PFSK-1 (cell line): ENCODE measurements around the gene PEX26.

Source experiments
- POLR2AphosphoS5 ChIP-seq: IDR thresholded peaks from 2 replicates; pipeline ENCODE4 v1.6.1; 2012; ENCODE audit warnings: low read depth, mild to moderate bottlenecking, control low read depth, low read length, moderate library complexity
- SIN3A ChIP-seq: IDR thresholded peaks from 2 replicates; pipeline ENCODE4 v1.6.1; 2012; ENCODE audit warnings: mild to moderate bottlenecking, low read length, moderate library complexity, borderline replicate concordance; ENCODE audit not compliant: insufficient read depth
- TF ChIP-seq, protein P1 (sequence below), 2 experiments: IDR thresholded peaks; 2 replicates each; pipeline versions ENCODE4 v1.6.1 to v1.8.0; 2011 to 2012; ENCODE audit warnings: low read depth in 2 of 2, low read length in 2 of 2, control low read depth in 1 of 2, inconsistent platforms in 1 of 2, mild to moderate bottlenecking in 1 of 2, moderate library complexity in 1 of 2; ENCODE audit not compliant: insufficient read depth in 1 of 2

DNA sequence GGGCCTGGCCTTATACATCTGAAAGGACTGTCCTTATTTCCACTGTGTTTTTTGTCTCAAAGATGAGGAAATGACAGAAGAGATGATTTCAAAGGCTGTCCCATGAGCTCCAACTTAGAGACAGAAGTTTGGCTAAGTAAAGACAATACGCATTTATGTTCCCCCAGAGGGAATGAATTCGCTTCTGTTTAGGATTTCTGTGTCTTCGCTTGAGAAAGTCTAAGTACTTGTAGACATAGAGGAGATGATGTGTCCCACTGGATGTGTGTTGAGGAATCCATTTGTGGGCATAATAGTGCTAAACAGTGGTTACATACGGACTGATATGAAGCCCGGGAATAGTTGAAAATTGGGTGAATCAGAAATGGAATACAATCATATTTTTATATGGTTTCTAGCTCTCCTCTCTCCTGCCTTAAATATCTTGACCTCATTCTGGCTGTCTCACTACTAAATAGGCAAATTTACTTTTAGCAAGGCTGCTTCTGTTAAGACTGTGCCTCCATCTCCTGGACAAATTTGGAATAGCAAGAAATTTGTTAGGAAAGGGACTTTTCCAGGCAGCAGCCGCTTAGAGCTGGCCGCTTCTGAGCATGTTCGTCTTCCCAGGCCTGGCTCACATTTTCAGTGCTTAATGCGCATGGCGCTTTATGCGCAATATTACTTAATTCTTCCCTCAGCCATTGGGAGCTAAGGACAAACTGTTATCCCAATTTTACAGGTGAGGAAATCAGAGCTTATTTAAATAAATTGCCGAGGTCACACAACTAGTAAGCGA, 1.9 kb upstream of the PEX26 start:
- TF ChIP-seq POLR2AphosphoS5 (no peak), SIN3A (no peak)
- TF ChIP-seq, protein P1, sequence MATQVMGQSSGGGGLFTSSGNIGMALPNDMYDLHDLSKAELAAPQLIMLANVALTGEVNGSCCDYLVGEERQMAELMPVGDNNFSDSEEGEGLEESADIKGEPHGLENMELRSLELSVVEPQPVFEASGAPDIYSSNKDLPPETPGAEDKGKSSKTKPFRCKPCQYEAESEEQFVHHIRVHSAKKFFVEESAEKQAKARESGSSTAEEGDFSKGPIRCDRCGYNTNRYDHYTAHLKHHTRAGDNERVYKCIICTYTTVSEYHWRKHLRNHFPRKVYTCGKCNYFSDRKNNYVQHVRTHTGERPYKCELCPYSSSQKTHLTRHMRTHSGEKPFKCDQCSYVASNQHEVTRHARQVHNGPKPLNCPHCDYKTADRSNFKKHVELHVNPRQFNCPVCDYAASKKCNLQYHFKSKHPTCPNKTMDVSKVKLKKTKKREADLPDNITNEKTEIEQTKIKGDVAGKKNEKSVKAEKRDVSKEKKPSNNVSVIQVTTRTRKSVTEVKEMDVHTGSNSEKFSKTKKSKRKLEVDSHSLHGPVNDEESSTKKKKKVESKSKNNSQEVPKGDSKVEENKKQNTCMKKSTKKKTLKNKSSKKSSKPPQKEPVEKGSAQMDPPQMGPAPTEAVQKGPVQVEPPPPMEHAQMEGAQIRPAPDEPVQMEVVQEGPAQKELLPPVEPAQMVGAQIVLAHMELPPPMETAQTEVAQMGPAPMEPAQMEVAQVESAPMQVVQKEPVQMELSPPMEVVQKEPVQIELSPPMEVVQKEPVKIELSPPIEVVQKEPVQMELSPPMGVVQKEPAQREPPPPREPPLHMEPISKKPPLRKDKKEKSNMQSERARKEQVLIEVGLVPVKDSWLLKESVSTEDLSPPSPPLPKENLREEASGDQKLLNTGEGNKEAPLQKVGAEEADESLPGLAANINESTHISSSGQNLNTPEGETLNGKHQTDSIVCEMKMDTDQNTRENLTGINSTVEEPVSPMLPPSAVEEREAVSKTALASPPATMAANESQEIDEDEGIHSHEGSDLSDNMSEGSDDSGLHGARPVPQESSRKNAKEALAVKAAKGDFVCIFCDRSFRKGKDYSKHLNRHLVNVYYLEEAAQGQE (IDR thresholded peaks at IDR 0.05; ENCODE audit: insufficient read depth in 1 of 2, low read depth in 2 of 2, low read length in 2 of 2): no peak
